Stimulated activated naive CD4-positive, alpha-beta T cell (primary cell): ENCODE data around the gene CNTNAP2.
"Not testable (repeated sequence)": the region's sequence is repeated elsewhere in the genome, so short reads cannot be mapped to it uniquely, and the experiment has no call there.

Experiments used
- DNase-seq, 6 experiments: peaks; one replicate each; lab custom pipeline; 2025; lab: John Stamatoyannopoulos, UW

CNTNAP2 gene

GRCh38 chr7:147106746-147107145, 990.1 kb downstream of the CNTNAP2 start:
- DNase-seq = no peak

GRCh38 chr7:147114525-147114924, 997.9 kb downstream of the CNTNAP2 start:
- not testable (repeated sequence) for DNase-seq

DNA sequence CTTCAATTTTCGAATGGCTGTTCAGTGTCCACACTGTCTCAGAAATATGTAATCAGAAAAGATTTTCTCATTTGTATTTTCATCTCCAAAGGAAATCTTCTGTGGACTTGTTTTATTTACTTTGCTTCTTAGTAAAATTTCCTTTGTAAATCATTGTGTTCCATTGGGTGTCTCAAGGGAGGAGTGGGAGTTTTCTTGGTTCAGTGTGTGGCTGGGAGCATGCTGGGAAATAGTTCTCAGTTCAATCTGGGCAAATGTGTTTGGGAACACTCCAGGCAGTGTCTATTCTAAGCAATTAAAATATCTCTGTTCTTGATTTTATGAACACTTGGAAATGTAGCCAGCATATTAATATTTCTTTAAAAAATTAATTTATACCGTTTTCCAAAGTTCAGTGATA, 1019.8 kb downstream of the CNTNAP2 start:
- DNase-seq = no peak

DNA sequence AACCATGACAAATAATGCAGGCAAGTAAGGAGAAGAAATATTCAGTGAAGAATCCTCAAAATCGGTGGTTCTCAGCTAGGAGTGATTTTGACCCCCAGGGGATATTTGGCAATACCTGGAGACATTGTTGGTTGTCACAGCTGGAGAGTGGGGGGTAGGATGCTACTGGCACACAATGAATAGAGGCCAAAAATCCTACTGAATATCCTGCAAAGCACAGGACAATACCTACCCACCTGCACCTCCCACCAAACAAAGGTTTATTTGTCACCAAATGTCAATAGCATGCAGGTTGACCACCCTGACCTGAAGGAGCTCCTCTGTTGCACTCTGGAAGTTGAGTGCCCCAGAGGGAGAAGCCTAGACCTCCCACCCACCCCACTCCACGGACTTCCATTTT, 1028.6 kb downstream of the CNTNAP2 start:
- DNase-seq = no peak

DNA sequence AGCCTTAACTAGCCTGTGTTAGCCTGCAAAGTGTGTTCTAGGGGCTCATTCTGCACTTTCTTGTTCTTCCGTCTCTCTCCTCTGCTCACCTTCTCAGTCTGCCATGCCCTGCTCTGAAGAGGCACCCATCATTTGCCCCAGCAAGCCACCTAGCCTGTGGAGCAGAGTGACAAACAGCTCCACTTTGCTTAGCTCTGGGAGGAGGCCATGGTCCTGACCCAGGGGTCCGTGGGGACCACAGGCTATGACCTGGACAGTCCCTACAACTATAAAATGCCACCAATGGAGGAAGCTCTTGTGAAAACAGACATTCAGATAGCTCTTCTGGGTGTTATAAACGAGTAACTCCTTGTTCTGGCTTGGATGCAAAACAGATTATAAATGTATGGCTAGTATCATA, 1029.6 kb downstream of the CNTNAP2 start:
- DNase-seq = no peak

DNA sequence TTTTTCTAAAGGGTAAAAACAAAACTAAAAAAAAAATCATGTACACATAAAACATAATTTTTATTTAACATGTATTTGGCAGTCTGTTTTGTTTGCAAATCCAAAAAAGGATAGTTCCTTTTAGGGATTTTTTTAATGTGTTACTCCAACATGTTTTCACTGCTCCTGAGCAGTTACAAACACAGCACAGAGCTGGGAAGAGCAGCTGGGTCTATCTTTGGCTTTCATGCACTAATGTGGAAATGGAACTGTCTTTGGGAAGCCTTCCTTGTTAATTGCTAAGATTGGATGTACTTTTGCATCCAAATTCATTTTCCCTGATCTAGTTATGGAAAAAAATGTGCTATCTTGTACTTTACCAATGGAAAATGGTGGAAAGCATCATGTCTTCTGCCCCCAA, 1035.1 kb downstream of the CNTNAP2 start:
- no peak for DNase-seq

GRCh38 chr7:147153571-147153970, 1037.0 kb downstream of the CNTNAP2 start:
- no peak for DNase-seq

DNA sequence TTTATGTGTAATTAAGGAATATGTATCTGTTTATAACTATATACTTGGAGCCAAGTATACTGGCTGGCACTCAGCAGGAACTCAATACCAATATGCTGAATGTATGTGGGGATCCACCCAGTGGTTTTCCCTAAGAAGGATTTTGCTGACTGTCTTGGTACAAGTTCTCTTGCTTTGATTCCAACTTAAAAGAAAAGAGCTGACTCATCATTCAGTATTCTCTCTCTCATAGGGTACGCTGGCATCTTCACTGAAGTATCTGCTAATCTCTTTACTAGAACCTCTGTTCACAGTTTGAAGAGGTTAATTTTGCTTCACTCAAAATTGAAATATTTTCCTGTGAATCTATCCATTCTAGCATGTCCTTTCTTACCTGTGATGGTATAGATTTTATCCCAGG, 1044.8 kb downstream of the CNTNAP2 start:
- no peak for DNase-seq

- DNase-seq = no peak
These were observed 1053.9 kb downstream of the CNTNAP2 start for GRCh38 chr7:147170341-147171012.

DNA sequence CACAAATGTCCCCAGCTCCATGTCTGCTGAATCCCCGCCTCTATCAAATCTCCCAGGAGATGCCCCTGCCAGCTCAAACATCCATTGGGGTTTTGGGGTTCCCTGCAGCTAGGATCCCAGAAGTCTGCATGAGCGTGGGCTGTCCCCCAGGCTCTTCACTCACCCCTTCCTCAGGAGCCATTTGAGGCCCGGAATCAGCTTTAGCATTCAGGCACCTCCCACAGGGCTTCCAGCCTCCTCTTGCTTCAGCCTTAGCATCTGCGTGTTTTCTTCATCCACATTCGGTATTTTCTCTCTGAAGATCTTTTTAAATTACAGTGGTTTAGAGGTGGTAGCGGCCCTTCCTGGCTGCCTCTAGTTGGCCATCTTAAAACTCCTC, 1054.4 kb downstream of the CNTNAP2 start:
- no peak for DNase-seq

GRCh38 chr7:147173883-147174282, 1057.3 kb downstream of the CNTNAP2 start:
- no peak for DNase-seq

GRCh38 chr7:147182874-147183273, 1066.3 kb downstream of the CNTNAP2 start:
- no peak for DNase-seq

GRCh38 chr7:147183276-147183675, 1066.7 kb downstream of the CNTNAP2 start:
- no peak for DNase-seq

- no peak for DNase-seq
These were observed 1071.9 kb downstream of the CNTNAP2 start for GRCh38 chr7:147188467-147188866.

DNA sequence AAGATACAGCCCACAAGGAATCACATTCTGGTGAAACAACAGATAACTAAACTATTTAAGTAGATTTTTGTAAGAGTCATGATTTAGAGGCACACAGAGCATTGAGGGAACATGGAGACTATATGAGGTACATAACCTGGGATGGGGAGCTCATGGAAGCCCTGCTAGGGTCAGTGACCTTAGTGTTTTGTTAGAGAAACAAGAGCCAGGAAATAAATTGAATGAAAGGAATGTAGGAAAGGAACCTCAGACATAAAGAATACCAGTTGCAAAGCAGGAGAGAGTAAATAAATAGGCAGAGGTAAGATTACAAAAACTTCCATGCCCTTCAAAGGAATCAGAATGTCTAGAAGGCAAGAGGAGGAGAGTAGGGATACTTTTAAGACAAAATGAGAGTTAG, 1076.9 kb downstream of the CNTNAP2 start:
- no peak for DNase-seq

DNA sequence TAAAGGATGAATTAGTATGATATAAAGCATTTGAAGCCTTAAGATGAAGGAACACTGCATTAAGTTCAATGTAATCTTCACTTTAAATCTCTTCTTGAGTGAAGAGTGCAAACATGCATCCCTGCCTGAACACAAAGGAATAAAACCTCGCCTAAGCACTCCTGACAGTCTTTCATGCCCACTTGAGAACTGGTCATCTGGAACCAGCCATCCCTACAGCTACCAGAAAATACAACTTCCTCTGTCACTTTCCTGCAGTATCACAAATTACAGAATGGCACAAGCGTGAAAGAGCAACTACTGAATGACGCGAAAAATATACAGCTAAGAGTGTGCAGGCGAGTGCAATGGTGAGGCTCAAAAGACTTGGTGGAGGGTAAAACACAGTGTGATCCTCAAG, 1079.9 kb downstream of the CNTNAP2 start:
- DNase-seq = no peak

DNA sequence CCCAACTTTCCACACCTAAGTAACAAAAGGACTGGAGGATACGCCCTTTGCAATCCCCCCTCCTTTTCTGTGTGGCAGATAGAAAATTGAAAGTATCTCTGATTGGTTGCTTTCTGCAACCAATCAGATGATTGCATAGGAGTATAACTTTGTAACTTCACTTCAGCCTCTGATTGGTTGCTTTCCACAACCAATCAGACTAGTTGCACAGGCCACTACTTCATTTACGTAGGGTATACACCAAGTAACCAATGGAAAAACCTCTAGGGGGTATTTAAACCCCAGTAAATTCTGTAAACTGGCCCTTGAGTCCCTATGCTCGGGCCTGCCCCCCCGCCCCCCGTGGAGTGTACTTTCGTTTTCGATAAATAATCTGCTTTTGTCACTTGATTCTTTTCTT, 1080.4 kb downstream of the CNTNAP2 start:
- no peak for DNase-seq

DNA sequence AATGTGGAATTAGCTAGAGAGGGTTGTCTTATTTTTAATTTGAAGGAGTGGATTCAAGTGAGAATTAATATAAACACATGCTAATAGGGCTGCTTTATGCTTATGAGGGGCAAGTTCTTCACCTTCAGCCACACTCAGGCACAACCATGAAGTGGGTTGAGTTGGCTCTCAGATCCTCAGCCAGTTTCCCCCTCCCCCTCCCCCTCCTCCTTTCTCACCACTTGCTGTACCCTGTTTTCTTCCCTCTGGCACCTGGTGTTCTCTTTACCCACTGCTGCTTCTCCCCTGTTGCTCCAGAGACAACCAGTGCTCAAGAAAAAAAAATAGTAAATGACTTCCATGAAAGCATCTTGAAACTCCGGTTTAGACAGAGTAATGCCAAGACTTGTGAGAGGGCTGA, 1083.3 kb downstream of the CNTNAP2 start:
- no peak for DNase-seq

- no peak for DNase-seq
These were observed 1091.4 kb downstream of the CNTNAP2 start for GRCh38 chr7:147207988-147208387.

GRCh38 chr7:147231275-147231674, 1114.7 kb downstream of the CNTNAP2 start:
- no peak for DNase-seq

DNA sequence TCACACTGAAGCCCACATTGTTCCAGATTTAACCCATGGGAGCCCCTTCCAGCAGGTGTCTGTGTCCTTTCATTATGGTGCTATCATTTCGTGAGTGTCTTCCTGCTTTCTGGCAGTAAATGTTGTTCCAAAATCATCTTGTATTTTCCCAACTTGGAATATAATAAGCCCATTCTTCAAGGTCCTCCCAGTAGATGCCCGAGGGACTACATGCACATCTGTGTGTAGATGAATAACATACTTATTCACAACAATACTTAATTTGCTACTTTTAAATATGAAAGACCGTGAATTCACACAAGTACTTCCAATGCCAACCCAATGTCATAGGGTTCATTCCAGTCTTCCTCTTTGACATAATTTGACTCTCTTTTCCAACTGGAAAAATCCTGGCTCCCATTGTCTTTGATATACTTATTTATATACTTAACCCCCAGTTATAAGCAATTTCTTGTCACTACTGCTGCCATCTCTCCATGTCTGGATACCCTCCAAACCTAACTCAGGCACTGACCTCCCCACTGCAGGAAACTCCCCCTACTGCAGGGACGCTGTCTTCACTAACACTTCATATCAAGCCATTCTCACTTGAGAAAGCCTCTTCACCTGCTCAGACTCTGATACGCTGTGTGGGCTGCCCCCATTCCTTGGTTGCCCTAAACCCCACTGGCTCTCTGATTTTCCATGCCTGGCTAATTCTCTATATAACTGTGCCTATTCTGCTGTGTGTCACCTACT, 1119.2 kb downstream of the CNTNAP2 start:
- DNase-seq = no peak

- no peak for DNase-seq
These were observed 1123.9 kb downstream of the CNTNAP2 start for GRCh38 chr7:147240468-147240867.

DNA sequence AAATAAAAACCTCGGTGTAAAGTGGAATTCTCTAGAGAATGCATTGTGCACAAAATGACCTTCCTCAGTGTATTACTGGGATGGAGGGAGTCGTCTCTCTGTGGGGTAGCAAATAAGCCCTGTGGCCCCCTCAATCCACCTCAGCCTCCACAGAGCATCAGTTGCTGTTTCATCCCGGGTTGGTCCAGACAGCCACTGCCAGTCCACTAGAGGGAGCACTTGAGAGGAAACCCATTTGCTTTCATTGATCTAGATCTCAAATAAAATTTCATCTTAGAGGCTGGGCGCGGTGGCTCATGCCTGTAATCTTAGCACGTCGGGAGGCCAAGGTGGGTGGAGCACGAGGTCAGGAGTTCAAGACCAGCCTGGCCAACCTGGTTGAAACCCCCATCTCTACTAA, 1128.7 kb downstream of the CNTNAP2 start:
- no peak for DNase-seq

- DNase-seq = no peak
These were observed 1133.4 kb downstream of the CNTNAP2 start for GRCh38 chr7:147249956-147250355.
